Stimulated activated CD4-positive, alpha-beta T cell treated with anti-CD3 and anti-CD28 coated beads, Interleukin-12 subunit alpha, Interleukin-12 subunit beta, amount 100 ng/mL, for 24 hours (primary cell): Measurements from ENCODE around the gene GREB1.

Experiments used
- DNase-seq, 2 experiments: peaks; one replicate each; pipeline ENCODE4 v3.0.0-alpha.2; 2020; ENCODE audit warnings: low read depth in 2 of 2

GREB1 gene

DNA sequence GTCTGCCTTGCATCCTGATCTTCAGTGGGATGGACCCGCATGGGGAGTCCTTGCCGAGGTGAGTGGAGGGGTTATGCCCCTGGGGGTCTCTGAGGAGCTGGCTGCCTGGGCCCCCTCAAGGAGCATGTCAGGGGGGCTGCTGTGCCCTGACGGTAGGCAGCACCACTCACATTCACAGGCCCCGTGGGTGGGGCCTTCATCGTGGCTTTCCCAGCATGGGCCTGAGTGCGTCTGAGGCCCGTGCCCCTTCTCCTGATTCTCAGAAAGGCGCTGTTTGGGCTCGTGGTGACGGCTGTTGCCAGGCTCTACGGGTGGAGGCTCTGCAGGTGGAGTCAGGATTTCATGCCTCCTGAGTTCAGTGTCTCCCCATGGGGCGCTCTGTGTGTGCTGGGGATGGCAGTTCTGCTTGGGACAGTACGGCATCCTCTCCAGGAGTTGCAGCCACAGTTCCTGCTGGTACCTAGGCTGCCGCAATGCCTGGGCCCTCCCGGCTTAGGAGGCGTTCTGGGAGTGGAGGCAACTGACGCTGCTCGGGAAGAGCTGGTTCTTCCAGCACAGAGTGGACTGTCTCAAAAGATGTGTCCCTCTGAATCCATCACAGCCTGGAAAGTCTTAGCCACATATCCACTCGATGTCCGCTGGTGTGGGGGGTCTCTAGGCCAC lies 78.8 kb downstream of the GREB1 start:
- DNase-seq = no peak

DNA sequence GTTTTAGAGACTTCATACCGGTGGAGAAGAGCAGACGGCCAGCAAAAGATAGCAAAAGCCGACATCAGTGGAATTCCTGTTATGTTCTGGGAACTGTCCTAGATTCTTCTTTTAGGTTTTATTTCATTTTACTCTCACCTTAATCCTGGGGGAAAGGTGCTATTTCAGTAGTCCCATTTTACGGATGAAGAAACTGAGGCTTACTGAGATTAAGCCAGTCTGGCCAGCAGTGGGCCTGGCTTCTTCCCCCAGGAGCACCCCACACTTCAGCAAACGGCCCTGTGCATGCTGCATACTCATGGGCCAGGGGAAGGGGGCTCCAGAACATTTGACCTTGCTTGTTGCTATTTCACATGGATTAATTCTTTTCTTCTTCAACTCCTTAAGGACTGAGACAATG lies 79.5 kb downstream of the GREB1 start:
- no peak for DNase-seq

DNA sequence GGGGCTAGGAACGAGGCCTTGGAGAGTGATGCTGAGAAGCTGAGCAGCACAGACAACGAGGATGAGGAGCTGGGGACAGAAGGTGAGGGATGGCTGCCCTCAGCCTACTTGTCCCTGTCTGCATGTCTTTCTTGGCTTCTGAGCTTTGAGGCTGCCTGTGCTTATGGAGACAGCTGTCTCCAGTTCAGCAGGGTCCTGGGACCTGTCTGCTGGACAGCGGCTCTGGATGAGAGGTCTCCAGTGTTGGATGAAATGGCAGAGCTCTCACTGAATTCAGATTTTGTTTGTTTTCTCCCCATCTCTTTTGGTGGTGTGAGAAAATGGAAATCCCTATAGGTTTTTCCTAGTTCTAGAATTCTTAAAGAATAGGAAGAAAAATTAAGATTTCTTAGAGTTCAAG lies 81.4 kb downstream of the GREB1 start:
- DNase-seq = no peak

DNA sequence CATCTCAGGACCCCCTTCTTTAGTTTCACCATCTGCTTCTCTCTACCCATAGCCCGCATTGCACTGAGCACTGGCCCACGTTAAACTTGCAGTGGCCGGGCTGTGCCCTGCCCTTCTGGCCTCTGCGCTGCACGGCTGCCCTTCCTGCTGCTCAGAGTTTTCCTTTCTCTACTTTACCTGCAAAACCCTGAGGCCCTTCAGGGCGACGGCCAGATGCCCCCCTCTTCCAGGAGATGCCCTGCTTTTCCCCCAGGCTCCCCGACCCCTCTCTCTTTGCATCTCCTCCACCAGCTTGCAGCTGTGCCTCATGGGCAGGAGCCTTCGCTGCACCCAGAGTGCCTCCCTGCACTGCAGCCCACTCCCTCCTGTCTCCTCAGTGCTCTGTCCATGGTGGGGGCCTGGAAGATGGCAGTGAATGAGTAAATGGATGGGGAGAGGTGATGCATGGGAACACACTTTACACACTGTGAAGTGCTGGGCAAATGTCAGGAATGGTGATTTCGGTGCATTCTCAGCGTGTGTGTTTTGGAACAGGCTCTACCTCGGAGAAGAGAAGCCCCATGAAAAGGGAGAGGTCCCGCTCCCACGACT lies 82.3 kb downstream of the GREB1 start:
- DNase-seq = no peak

DNA sequence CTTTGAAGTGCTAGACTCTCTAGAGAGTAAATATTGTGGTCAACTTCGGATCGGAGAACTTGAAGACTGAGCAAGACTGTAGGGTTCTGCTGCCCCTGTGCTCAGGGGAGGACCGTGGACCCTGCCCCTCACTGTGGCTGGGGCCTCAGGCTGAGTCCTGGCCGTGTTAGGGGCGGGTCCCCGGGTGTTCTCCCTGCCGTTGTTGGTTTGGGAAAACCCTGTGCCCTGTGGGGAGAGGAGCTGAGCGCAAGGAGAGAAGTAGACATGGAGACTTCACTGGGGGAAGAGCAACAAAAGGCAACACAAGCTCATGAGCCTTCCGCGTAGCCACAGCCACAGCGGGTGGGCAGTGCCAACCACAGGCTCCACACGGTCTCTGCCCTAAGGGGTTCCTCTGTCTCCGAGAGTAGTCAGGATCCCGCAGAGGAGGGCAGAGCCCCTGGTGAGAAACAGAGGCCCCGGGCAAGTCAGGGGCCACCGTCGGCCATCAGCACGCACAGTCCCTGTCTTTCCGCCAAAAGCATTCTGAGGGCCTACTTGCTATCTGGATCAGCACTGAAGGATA lies 83.1 kb downstream of the GREB1 start:
- DNase-seq = no peak

DNA sequence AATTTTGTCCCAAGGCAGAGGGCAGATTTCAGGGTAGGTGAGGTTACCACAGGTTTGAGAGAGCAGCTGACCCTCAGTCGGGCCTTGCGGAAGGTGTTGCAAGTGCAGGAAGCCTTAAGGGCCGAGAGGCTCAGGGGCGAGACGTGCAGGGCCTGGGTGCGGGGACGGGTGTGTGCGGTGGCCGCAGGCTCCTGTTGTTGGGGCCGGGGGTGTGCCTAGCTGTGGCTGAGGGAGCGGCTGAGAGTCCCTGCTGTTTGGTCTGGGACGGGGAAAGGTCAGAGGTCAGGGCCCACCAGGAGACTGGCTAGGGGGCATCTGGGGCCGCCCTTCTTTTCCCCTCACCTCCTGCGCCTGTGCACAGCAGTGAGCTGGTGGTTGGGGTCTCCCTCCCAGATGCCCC lies 83.7 kb downstream of the GREB1 start:
- DNase-seq = no peak

DNA sequence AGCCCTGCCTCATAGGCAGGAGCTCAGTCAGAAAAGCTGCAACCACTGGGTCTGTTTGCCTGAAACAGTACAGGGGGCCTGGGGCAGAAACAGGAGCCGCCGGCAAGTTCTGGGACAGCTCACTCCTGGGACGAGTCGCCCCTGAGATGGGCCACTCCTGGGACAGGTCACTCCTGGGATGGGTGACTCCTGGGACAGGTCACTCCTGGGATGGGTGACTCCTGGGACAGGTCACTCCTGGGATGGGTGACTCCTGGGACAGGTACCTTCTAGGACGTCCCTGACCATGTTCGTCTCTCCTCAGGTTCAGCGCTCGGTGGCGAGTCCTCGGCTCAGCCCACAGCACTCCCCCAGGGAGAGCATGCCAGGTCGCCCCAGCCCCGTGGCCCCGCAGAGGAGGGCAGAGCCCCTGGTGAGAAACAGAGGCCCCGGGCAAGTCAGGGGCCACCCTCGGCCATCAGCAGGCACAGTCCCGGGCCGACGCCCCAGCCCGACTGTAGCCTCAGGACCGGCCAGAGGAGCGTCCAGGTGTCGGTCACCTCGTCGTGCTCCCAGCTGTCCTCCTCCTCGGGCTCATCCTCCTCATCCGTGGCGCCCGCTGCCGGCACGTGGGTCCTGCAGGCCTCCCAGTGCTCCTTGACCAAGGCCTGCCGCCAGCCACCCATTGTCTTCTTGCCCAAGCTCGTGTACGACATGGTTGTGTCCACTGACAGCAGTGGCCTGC lies 84.3 kb downstream of the GREB1 start:
- DNase-seq = no peak

DNA sequence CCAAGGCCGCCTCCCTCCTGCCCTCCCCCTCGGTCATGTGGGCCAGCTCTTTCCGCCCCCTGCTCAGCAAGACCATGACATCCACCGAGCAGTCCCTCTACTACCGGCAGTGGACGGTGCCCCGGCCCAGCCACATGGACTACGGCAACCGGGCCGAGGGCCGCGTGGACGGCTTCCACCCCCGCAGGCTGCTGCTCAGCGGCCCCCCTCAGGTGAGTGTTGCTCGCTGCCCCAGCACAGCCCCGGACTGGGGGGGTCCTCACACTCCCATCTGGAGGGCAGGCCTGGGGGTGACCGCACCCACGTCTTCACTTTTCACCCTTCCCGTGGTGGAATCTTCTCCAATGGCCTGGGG lies 84.8 kb downstream of the GREB1 start:
- DNase-seq = no peak

DNA sequence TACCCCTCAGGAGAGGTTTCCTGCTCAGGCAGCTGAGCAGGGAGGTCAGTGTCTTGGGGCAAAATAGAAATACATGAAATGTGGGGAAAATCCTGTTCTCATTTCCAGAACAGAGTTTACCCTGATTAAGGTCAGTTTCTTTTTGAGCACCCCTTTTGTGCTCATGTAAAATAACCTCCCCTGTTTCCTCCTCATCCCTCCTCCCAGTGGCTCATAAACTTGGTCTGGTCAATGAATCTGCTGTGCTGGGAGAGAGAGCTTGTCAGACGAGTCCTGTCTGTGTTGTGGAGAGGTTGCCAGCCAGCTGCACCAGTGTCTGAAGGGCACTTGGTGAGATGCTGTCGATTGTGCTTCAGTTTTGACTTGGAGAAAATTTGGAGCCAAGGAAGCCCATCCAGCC lies 87.6 kb downstream of the GREB1 start:
- no peak for DNase-seq

DNA sequence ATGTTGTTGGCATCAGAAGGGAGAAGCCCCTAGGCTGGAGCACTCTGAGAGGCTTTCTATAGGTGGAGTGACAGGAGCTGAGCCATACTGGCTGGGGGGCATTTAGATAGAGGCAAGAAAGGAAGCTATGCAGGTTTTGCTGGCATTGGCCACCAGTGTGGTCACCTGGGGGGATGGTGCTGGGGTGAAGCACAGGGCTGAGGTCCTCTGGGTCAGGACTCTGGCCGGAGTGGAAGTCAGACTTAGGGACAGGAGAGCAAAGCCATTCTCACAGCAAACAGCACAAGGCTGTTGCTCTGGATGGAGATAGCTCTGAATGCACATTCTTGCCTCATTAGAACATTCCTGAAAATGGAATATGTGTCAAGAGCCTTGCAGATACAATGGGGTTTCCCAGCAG lies 88.8 kb downstream of the GREB1 start:
- no peak for DNase-seq

DNA sequence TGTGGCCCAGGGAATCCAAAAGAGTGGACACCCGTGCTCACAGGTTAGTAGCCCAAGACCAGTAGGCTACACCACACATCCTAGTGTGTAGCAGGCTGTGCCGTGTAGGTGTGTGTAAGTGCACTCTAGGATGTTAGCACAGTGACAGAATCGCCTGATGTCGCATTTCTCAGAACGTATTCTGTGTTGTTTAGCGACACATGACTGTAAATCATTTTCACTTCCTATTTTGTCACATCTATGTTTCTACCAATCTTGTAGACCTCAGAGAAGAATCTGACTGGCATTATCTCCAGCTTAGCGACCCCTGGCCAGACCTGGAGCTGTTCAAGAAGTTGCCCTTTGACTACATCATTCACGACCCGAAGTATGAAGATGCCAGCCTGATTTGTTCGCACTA lies 91.0 kb downstream of the GREB1 start:
- no peak for DNase-seq

DNA sequence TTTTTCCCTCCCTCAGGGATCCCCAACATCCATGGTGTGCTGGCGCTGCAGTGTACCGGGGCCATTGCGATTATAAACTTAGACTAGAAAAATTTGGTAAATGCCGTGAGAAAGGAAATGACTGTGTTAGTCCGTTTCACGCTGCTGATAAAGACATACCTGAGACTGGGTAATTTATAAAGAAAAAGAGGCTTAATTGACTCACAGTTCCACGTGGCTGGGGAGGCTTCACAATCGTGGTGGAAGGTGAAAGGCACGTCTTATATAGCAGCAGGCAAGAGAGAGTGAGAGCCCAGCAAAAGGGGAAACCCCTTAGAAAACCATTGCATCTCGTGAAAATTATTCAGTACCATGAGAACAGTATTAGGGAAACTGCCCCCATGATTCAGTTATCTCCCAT lies 91.8 kb downstream of the GREB1 start:
- no peak for DNase-seq

DNA sequence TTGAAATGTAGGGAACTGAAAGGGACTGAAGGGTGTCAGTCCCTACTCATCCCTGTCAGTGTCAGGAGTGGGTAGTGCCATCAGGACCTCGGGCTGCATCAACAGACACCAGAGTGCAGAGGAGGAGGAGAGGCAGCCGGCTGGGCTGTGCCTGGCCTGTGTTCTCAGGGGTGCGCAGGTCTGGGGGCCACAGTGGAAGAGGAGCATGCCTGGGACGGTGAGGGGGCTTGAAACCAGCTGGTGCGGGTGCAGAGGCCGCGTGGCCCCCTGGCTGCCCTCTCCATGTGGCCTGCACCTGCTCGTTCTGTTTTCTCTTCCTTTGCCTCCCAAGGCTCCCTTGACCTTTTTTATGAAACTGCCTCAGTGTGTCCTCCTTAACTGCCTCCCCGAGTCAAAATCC lies 94.8 kb downstream of the GREB1 start:
- DNase-seq = no peak

DNA sequence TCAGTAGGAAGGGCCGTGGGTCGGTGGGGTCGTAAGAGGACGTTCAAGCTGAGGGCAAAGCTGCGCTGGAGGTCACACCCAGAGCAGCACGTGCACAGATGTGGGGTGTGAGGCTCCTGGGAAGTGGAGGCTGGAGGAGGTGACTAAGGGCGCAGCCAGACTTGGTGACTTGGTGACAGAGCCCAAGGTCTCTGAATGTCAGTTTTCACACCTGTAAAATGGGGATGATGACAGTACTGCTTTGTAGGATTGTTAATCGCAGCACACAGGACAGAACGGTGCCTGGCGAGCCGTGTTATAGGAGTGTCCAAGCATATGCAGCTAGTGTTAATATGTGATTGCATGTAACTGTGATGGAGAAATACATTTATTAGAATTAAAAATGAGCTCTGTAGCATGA lies 95.4 kb downstream of the GREB1 start:
- DNase-seq = no peak

DNA sequence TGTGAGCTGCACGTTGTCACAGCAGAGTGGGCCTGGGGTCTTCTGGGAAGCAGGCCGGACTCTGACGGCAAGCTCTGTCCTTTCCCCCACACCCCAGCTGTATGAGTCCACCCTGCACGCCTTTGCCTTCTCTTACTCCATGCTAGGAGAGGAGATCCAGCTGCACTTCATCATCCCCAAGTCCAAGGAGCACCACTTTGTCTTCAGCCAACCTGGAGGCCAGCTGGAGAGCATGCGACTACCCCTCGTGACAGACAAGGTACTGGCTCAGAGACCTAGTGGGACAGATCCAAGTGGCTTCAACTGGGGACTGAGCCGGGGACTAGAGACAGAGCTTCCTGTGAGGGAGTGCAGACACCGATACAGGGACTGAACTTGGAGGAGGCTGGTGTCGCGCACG lies 96.0 kb downstream of the GREB1 start:
- no peak for DNase-seq

DNA sequence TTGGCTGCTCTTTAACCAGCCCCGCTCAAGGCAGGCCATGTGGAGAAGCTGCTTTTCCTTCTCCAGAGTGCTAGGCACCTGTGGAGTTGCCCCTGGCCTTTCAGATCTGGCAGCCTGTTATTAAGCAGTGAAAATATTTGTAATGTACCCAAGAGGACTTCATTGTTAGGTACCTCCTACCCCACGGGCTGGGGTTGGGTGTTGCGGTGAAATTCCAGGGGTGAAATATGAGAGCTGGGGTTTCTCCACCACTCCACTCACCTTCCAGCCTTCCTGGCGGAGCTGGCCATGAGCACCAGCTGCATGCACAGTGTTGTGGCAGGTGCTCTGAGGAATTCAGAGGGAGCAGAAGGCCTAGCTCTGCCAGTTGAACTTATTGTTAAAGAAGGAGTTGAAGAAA lies 97.0 kb downstream of the GREB1 start:
- DNase-seq = no peak

DNA sequence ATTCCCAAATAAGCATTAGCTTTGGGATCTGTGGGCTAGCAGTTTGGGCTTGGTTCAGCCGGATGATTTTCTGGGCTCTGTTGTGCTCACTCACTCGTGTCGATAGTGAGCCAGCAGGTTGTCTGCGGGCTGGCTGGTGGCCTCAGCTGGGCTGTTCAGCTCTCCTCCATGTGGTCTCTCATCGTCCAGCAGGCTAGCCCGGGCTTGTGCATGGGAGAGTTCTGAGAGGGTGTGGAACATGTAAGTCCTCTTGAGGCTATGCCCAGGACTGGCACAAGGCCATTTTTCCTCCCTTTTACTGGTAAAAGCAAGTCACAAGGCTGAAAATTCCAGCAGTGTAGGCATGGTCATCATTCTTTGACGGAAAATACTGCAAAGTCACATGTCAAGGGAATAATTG lies 97.6 kb downstream of the GREB1 start:
- no peak for DNase-seq

DNA sequence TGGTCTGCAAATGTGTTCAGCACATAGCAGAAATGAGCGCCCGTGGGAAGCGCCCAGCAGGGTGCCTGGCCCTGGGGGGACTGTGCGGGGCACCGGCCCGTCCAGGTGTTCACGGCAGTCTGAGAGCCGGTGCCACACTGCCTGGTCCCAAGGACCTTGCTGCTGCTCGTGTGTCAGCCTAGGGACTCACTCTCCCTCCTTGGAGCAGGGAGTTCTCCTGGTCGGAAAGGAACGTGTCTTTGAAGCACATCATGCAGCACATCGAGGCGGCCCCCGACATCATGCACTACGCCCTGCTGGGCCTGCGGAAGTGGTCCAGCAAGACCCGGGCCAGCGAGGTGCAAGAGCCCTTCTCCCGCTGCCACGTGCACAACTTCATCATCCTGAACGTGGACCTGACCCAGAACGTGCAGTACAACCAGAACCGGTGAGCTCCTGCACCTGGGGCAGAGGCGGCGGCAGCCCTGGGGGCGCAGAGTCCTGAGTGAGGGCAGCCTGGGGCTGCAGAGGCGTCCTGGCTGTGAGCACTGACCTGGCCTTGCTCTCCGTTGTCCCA lies 100.2 kb downstream of the GREB1 start:
- no peak for DNase-seq

DNA sequence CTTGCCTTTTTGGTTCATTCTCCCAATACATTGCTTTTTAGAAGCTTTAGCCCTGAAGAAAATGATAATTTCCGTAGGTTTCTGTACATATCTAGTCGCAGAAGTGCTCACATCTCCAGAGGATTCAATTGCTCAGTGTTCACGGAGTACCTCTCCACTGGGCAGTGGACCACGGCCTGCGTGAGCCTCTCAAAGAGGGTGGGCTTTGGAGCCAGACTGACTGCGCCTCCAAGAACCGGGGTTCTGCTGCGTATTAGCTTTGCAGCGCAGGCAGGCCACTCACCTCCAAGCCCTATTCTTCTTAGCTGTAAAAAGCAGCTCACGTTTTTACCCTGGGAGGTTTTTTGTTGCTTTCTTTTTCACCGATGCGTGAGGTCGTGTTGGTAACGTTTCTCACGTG lies 100.7 kb downstream of the GREB1 start:
- no peak for DNase-seq

DNA sequence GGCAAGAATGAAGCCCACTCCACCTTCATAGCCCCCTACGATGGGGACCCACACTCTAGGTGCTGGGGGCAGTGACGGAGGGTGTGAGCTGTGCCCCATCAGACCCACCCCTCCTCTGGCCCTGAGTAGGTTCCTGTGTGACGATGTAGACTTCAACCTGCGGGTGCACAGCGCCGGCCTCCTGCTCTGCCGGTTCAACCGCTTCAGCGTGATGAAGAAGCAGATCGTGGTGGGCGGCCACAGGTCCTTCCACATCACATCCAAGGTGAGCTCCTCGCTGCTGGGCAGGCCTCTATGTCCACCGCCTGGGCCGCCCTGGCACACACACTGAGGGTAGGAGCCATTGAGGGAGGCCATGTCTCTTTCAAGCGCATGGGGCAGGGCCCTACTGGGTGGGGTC lies 101.3 kb downstream of the GREB1 start:
- no peak for DNase-seq

DNA sequence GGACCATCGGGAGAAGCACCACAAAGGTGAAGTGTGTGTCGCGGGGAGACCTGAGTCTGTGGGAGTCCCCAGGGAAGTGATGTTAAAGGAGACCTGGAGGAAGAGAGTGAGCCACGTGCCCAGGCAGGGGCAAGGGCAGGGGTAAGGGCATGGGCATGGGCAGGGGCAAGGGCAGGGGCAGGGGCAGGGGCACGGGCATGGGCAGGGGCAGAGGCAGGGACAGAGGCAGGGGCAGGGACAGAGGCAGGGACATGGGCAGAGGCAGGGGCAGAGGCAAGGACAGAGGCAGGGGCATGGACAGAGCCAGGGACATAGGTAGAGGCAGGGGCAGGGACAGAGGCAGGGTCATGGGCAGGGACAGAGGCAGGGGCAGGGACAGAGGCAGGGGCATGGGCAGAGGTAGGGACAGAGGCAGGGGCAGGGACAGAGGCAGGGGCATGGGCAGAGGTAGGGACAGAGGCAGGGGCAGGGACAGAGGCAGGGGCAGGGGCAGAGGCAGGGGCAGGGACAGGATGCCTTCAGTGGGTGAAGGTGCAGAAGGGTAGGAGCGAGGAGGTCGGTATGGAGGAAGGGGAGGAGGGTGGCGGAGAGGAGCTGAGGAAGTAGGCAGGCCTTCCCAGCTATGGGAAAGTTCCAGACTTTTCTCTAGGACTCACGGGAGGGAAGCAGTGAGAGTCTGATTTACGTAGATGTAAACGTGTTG lies 102.9 kb downstream of the GREB1 start:
- DNase-seq = no peak

DNA sequence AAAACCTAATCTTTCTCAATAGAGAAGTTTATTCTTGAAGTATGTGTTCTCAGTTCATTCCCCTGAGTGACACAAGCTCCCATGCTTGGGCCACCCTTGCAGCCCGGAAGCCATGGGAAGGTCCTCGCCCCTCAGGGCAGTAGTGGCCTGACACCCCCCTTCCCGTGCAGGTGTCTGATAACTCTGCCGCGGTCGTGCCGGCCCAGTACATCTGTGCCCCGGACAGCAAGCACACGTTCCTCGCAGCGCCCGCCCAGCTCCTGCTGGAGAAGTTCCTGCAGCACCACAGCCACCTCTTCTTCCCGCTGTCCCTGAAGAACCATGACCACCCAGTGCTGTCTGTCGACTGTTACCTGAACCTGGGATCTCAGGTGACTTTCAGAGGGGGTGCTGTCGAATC lies 103.7 kb downstream of the GREB1 start:
- no peak for DNase-seq
